Kidney epithelial cell (primary cell): ENCODE results near the gene PTGES2. TPM values are rescaled to one million over a fixed set of nuclear protein-coding genes. Genes with fewer than 3 reads are reported as not detected.

ENCODE experiments used
- DNase-seq: peaks from one replicate; pipeline ENCODE4 v3.0.0-alpha.2; 2010; ENCODE audit warnings: low read depth
- H3K27me3 ChIP-seq: 2 replicates; pipeline ENCODE4 v1.6.0; 2011; ENCODE audit warnings: low read length; ENCODE audit not compliant: control insufficient read depth, insufficient read depth
- H3K36me3 ChIP-seq: 2 replicates; pipeline ENCODE4 v1.5.1; 2011; ENCODE audit warnings: low read length; ENCODE audit not compliant: control insufficient read depth, insufficient read depth
- H3K4me3 ChIP-seq: 2 replicates; pipeline ENCODE4 v1.5.1; 2011; ENCODE audit warnings: low read depth, mild to moderate bottlenecking, control low read depth, low read length
- CTCF ChIP-seq: IDR thresholded peaks from 2 replicates; pipeline ENCODE4 v1.5.1; 2011; ENCODE audit warnings: mild to moderate bottlenecking, moderate library complexity, low read length, control low read depth, inconsistent platforms; ENCODE audit not compliant: insufficient read depth, poor library complexity, severe bottlenecking
- total RNA-seq: library from RNA; depleted of rRNA; stranded (reverse); fragments of >200 nt; gene quantifications from 2 replicates; pipeline ENCODE4 v1.2.3, GENCODE V29; 2015

Gene PTGES2
- total RNA-seq, 1 donor from 2014 or later = 81.2 TPM

- H3K4me3 ChIP-seq = no peak overlapping the region
- no peak for DNase-seq
- peaks cover 5% of the 10 kb centered on the region for H3K36me3 ChIP-seq
- no peaks in the 10 kb centered on the region for H3K27me3 ChIP-seq
- no peak for TF ChIP-seq CTCF
These were observed 41.3 kb upstream of the PTGES2 start for GRCh38 chr9:128168731-128169308.

- H3K27me3 ChIP-seq = no peaks in the 10 kb centered on the region
- no peak for TF ChIP-seq CTCF
- H3K36me3 ChIP-seq = peaks cover 5% of the 10 kb centered on the region
- no peak for DNase-seq
- no peak overlapping the region for H3K4me3 ChIP-seq
These were observed 39.7 kb upstream of the PTGES2 start for GRCh38 chr9:128167209-128167608.

- peaks cover 5% of the 10 kb centered on the region for H3K36me3 ChIP-seq
These were observed 38.6 kb upstream of the PTGES2 start for GRCh38 chr9:128166169-128166568.

GRCh38 chr9:128164307-128164885 is 36.9 kb upstream of the PTGES2 start:
- Histone ChIP-seq H3K4me3 (no peak overlapping the region), H3K36me3 (peaks cover 3% of the 10 kb centered on the region), H3K27me3 (no peaks in the 10 kb centered on the region)
- TF ChIP-seq CTCF = no peak
- DNase-seq = peak; percentile 12

More at GRCh38 chr9:128166169-128166568, 38.6 kb upstream of the PTGES2 start:
- no peak overlapping the region for H3K4me3 ChIP-seq
- no peak for DNase-seq
- no peaks in the 10 kb centered on the region for H3K27me3 ChIP-seq
- TF ChIP-seq CTCF = no peak

GRCh38 chr9:128163523-128164306 is 36.2 kb upstream of the PTGES2 start:
- H3K4me3 ChIP-seq = no peak overlapping the region
- H3K27me3 ChIP-seq = no peaks in the 10 kb centered on the region
- peaks cover 3% of the 10 kb centered on the region for H3K36me3 ChIP-seq
- no peak for DNase-seq
- TF ChIP-seq CTCF = no peak
